Left renal cortex interstitium (tissue), 4 donors: ENCODE results near the gene ONECUT3. TPM values are rescaled to one million over a fixed set of nuclear protein-coding genes. Genes with fewer than 3 reads are reported as not detected.
"Not testable (repeated sequence)": the region's sequence is repeated elsewhere in the genome, so short reads cannot be mapped to it uniquely, and the experiment has no call there.

Experiments
- DNase-seq, 4 donors: peaks; one replicate each; pipeline ENCODE4 v3.0.0-alpha.2; 2013; ENCODE audit warnings: low read depth in 4 of 4, low spot score in 2 of 4, missing footprints in 1 of 4
- polyA plus RNA-seq, 4 donors: library from polyadenylated mRNA; unstranded; fragments of 120-200 nt; gene quantifications; one replicate each; pipeline ENCODE4 v1.2.1, GENCODE V29; 2013; ENCODE audit not compliant: insufficient read length in 4 of 4

The ONECUT3 gene
- under 1 TPM in 2 of 4 donors, not detected in 2; 0.05 to 0.08 TPM for polyA plus RNA-seq

- no peak for DNase-seq
Measured at GRCh38 chr19:1752757-1753728, at the start of gene ONECUT3. Gene ONECUT3, plus strand, starts transcription at chr19:1753506. Its CDS starts 157 bp downstream, at chr19:1753663.

GRCh38 chr19:1704339-1704738 is 49.0 kb upstream of the ONECUT3 start:
- no peak for DNase-seq

- no peak for DNase-seq
Measured at GRCh38 chr19:1705367-1705766, 47.9 kb upstream of the ONECUT3 start.

DNA sequence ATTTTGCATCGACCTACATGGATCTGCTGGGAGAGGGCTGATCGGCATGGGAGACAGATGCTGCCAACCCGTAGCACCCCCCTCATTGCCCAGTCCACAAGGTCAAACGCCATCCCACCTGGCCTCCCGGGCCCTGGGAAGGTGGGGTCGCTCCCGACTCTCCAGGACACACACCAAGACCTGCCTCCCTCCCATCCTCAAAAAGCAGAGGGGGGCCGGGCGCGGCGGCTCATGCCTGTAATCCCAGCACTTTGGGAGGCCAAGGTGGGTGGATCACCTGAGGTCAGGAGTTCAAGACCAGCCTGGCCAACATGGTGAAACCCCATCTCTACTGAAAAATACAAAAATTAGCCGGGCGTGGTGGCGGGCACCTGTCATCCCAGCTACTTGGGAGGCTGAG is 46.7 kb upstream of the ONECUT3 start:
- DNase-seq, result not testable (repeated sequence)

DNA sequence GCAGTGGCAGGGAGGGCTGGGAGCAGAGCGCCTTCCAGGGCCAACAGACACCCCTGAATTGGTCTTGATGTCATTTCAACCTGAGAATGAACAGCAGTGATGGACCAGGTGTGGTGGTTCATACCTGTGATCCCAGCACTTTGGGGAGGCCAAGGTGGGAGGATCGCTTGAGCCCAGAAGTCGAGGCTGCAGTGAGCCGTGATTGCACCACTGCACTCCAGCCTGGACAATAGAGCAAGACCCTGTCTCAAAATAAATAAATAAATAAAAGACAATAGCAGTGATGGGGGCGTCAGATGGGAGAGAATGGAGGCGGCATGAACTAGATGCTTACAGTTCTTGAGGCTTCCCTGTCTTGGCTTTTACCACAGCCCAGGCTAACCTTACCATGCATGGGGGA is 46.1 kb upstream of the ONECUT3 start:
- no peak for DNase-seq

DNA sequence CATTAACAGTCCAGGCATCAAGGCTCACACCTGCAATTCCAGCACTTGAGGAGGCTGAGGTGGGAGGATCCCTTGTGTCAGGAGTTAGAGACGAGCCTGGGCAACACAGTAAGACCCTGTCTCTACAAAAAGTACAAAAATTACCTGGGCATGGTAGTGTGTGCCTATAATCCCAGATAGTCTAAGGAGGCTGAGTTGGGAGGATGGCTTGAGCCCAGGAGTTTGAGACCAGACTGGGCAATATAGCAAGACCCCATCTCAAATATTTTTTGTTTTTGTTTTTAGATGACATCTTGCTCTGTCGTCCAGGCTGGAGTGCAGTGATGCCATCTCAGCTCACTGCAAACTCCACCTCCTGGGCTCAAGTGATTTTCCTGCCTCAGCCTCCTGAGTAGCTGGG is 40.1 kb upstream of the ONECUT3 start:
- DNase-seq, result no peak

GRCh38 chr19:1715540-1715939 is 37.8 kb upstream of the ONECUT3 start:
- no peak for DNase-seq

GRCh38 chr19:1717200-1717969 is 35.9 kb upstream of the ONECUT3 start:
- DNase-seq, result no peak

GRCh38 chr19:1717970-1718264 is 35.4 kb upstream of the ONECUT3 start:
- DNase-seq, result no peak

DNA sequence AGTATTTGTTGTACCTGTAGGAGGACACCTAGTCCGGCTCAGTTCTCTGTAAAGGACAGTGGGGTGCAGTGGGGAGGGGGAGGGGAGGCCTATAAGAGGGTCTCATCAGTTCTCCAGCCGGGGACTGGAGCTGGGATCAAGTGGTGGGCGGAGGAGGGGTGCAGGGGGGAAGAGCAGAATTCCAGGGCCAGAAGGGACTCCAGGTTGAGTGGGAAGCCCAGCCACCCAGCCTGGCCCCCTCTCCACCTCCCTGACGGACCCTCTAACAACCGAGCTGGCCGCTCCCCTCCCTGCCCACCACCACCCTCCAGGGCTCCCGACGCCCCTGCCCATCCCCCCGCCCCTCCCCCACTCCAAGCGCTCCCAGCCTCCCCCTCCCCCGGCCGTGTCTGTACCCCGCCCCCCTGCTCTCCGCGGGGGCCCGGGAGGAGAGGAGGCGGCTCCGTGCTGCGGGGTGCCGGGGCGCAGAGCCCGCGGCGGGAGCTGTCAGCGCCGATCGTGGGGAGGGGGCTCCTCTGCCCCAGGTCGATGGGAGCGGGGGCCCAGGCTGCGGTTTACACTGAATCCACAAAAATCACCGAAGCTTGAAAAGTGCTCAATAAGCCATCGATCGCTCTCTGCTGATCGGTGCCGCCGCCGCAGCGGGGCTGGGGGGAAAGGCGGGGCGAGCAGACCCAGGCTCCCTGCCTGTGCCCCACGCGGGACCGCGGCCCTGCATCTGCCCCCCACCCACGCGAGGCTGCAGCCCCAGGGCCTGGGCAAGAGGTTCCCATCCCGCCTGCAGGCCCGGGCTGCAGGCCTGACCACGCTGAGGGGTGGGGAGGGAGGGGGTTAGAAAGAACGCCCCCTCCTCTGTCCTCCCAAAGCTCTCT is 34.6 kb upstream of the ONECUT3 start:
- no peak for DNase-seq

GRCh38 chr19:1719519-1719918 is 33.8 kb upstream of the ONECUT3 start:
- DNase-seq, result no peak

- no peak for DNase-seq
Measured at GRCh38 chr19:1720237-1720636, 33.1 kb upstream of the ONECUT3 start.

- DNase-seq, result peak in 1 of 4 donors; percentile 27
Measured at GRCh38 chr19:1725100-1726064, 27.9 kb upstream of the ONECUT3 start.

- no peak for DNase-seq
Measured at GRCh38 chr19:1728816-1729567, 24.3 kb upstream of the ONECUT3 start.

- no peak for DNase-seq
Measured at GRCh38 chr19:1729568-1729925, 23.8 kb upstream of the ONECUT3 start.

DNA sequence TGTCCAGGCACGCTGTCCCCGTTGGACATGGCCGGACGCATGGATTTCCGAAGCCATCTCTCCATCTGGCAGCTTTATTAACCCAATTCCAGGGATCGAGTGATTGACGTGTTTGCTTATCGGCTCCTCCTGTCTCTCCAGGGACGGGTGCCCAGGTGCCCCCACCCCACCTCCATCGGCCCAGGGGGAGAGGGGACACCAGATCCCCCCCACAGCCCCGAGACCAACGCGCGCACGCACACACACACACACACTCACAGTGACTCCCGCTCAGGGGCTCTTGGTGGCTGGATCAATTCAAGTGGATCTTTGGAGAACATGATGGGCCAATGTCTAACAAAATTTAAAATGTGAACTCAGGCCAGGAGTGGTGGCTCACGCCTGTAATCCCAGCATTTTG is 23.1 kb upstream of the ONECUT3 start:
- no peak for DNase-seq

GRCh38 chr19:1734321-1734966 is 18.9 kb upstream of the ONECUT3 start:
- no peak for DNase-seq

DNA sequence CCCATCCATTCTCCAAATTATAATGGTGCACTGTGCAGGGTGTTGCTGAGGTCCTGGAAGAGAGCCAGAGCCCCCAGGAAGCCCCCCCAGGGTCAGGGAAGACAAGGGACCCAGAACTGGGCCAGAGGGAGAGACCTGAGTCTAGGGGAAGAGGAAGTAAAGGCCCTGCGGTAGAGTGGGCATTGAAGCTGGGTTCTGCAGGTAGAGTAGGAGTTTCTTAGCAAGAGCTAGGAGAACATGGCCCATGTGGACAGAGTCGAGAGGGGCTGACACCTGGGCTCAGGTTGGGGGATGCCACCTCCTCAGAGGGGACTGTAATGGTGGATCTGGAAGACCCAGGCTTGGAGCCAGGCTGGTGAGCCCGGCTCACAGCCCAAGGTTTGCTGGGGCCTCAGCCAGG is 17.0 kb upstream of the ONECUT3 start:
- DNase-seq, result no peak
